NCI-H345 treated with DMSO at 0.1 percent for 48 hours (cell line): ENCODE measurements around the gene TBC1D22A.
"Not testable (repeated sequence)": the region's sequence is repeated elsewhere in the genome, so short reads cannot be mapped to it uniquely, and the experiment has no call there.

Experiments used
- DNase-seq: peaks from one replicate; lab custom pipeline; 2025; ENCODE audit not compliant: unreplicated experiment; lab: John Stamatoyannopoulos, UW

Gene TBC1D22A

GRCh38 chr22:46810856-46811786, 48.7 kb downstream of the TBC1D22A start:
- DNase-seq, result no peak

DNA sequence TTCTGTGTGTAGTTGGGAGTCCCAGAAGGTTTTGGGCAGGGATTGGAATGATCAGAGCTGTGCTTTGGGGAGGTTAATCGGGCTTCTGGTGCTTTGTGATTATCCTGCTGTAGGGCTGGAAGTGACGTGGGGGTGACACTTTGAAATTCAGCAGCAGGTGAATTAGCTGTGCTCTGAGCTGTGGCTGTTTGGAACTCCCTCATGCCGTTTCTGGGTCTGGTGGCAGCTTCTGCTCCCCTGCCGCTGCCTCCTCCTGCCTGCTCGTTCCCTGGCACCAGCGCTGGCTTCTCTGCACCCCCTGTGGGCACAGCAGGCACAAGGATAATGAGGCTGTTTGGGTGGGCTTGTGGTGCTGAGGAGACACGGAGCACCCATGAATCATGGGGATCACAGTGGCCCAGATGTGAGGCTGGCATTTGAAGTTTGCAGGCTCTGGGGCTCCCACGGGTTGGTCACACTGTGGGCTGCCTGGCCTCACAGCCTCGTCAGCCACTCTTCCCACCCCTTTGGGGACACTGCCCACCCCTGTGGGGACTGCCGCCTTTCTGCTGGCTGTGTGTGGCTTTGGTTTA, 49.7 kb downstream of the TBC1D22A start:
- no peak for DNase-seq

DNA sequence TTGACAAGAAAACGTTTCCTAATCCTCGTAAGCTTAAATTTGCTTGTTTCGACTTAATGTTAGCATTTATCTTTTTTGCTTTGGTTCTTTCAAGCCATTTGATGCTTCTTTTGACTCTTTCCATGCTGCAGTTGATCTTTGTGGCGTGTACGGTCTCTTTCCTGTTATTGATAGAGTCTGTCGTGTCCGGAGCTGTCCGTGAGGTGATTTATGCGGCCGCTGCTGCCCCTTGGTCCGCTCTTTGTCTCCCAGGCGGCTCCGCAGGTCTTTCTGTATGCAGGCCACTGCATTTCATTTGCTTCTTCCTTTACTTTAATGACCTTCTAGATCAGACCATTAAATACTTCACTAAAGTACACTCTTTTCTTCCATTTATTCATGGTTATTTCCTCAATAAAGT, 50.3 kb downstream of the TBC1D22A start:
- DNase-seq, result no peak

DNA sequence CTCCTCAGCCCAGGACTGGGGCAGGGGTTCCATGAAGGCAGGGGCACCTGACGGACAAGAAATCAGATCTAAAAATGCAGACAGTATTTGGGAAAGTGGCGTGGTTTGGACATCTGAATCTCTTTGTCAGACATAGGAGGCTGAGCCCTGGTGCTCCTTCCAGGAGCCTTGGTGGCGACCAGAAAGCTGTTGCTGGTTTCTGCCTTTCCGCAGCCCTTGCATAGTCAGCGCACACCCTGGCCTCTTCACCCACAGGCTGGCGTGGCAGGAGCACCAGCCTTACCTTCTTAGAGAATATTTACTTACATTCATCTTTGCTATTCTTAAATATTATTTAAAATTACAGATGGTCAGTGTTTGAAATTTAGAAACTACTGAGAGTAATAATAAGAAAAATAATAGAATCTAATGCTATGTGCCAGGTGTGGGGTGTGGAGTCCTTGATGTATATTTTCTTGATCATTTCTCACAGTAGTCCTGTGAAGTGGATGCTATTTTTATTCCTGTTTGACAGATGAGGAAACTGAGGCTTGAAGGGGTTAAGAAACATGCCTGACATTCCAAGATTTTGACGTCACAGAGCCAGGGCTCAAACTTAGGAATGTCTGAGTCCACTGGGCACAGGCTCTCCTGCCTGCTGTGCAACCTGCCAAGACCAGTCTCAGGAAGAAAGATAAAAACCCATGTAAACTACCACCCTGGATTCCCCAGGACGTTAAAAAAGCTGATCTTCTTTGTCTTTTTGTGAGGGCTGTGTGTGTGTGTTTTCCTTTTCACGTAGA, 51.6 kb downstream of the TBC1D22A start:
- no peak for DNase-seq

DNA sequence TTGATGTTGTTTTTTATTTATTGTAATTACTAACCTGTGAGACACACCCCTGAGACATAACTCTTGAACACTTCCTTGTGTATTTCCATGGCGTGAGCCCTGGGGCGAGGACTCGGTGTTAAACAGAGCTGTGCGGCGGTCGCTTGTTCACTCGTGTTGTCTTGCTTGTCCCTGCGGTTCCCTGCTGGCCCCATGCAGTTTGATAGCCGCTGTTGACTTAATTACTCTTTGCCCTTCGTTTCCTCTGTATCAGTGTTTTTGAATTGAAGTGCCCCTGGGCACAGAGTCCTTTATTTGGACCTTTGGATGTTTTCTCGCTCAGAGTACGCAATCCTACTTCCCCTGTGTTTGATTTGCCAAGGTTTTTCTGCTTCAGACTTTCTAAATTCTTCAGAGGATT, 52.7 kb downstream of the TBC1D22A start:
- no peak for DNase-seq

GRCh38 chr22:46815559-46815895, 53.1 kb downstream of the TBC1D22A start:
- no peak for DNase-seq

DNA sequence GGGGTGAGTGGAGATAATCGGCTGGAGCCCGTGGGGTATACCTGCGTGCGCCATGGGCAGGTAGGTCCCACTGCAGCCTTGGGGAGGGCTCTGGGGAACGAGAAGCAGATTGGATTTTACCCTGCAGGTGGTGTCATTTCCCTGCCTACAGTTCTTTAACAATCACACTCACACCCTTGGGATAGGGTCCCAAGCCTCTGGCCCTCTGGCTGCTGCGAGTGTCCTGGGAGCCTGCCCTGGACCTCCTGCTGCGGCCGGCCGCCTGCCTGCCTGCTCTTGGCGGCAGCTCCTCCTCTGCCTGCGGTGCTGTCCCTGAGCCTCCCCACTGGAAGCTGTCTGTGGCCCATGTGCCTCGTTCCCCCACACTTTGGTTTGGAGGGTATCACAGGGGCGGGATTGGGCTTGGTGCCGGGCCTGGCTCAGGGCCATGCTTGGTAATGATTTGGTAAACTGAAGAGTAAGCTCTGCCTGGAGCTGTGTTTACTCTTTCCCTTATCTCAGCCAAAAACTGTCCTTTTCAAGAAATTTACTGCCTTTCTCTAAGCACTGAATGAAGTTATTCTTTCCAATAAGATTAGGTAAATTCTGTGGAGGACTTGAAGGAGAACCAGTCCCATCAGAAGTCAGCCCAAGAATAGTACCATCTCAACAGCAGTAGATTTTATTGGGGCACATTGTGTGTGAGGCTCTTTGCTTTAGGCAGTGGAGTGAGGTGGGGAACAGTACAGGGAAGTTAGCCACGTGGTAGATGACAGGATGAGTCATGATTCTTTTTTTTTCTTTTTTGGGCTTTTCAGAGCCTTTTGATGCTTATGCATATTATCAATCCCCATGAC, 53.7 kb downstream of the TBC1D22A start:
- DNase-seq, result no peak

- DNase-seq, result not testable (repeated sequence)
Measured at GRCh38 chr22:46817390-46817789, 54.9 kb downstream of the TBC1D22A start.

- DNase-seq, result no peak
Measured at GRCh38 chr22:46823248-46823647, 60.8 kb downstream of the TBC1D22A start.

DNA sequence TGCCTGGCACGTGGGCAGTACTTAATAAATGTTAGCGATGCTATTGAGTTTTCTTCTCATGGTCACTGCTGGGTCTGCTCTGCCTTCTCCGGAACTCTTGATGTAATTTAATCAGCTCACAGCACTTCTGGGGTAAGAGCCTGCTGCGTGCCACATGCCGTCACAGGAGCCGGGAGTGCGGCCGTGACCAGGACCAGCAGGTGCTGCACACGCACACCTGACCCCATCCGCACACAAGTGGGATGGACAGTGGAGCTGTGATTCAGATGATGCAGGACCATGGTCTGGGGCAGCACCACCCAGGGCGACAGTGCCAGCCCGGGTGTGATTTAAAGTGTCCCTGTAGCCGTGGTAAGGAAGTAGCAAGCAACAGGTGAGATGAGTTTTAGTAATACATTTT, 61.2 kb downstream of the TBC1D22A start:
- DNase-seq, result no peak

- no peak for DNase-seq
Measured at GRCh38 chr22:46824344-46824909, 62.0 kb downstream of the TBC1D22A start.

GRCh38 chr22:46824980-46825544, 62.6 kb downstream of the TBC1D22A start:
- DNase-seq, result no peak

- no peak for DNase-seq
Measured at GRCh38 chr22:46826438-46827135, 64.1 kb downstream of the TBC1D22A start.

DNA sequence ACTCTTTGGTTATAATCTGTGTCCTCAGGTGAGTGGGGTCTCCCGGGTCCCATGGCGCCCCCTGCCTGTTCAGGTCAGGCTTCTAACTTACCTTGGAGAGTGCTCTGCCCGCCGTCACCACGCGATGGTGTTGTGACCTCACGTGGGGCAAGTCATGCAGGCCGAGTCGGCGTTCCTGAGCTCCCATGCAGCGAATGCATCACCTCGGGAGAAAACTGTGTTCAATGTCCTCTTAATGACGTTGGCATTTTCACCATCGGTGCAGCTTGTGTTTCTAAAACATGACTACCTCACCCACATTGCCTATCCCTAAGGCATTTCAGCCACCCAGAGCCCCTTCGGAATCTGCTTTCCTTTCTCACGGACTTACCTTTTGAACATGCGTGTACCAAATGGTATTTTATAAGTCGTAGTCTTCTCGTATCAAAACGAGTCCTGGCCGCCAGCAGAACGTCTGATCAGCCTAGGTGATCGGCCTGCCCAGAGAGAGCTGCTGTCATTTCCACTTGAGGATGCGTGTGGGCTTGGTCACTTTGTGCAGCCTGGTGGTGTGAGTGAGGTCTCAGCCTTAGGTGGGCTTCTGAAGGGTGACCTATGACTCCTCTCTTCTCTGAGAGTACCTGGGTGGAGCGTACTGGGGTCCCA, 64.8 kb downstream of the TBC1D22A start:
- no peak for DNase-seq

DNA sequence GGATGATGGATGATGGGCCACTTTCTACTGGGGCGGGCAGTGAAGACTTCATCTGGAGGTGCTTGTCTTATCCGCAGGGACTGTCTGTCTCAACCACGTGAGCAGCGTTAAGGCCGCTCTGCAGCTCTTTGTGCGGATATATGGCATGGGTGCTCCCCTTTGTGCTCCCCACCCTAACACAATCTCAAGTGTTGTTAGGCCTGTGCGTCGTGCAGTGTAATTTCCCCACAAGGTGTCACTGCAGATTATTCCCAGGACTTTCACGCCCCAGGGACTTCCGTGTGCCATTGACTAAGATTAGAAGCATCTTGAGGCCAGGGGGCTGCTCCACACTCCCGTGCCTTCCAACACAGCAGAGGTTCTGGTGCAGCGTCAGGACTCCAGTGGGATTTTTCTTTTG, 65.3 kb downstream of the TBC1D22A start:
- DNase-seq, result no peak

DNA sequence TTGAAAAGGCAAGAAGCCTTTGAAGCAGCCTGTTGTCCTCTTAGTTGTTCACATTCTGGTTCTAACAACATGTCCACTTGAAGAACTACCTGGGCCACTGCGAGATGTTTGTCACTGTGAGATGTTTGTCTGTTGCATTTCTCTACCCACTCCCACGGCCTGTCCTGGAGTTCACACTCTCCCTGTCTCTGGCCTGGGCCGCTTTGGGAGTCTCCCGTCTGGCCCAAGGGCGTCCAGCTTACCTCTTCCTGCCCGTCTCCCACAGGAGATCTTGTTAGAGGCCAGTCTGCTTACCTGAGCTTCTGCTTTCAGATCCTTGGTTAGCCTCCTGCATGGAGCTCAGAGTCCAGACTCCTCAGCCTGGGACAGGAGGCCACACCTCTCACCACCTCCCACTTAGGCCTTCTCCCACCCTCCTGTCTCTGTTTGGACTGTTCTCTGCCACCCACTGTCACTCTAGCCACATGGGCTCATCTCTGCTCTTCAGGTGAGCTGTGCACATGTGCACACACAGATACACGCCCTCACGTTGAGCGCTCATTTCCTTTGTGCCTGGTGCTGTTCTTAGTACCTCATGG, 66.0 kb downstream of the TBC1D22A start:
- DNase-seq, result no peak

- no peak for DNase-seq
Measured at GRCh38 chr22:46829117-46829891, 66.9 kb downstream of the TBC1D22A start.
